NCI-H1436 (cell line): ENCODE results near the gene ELF2.
A peak's percentile ranks its signal among the peaks of the same experiment; 100 is the strongest.
"Not testable (repeated sequence)": the region's sequence is repeated elsewhere in the genome, so short reads cannot be mapped to it uniquely, and the experiment has no call there.

Experiments
- DNase-seq: peaks from one replicate; lab custom pipeline; 2025; lab: John Stamatoyannopoulos, UW

Gene ELF2

DNA sequence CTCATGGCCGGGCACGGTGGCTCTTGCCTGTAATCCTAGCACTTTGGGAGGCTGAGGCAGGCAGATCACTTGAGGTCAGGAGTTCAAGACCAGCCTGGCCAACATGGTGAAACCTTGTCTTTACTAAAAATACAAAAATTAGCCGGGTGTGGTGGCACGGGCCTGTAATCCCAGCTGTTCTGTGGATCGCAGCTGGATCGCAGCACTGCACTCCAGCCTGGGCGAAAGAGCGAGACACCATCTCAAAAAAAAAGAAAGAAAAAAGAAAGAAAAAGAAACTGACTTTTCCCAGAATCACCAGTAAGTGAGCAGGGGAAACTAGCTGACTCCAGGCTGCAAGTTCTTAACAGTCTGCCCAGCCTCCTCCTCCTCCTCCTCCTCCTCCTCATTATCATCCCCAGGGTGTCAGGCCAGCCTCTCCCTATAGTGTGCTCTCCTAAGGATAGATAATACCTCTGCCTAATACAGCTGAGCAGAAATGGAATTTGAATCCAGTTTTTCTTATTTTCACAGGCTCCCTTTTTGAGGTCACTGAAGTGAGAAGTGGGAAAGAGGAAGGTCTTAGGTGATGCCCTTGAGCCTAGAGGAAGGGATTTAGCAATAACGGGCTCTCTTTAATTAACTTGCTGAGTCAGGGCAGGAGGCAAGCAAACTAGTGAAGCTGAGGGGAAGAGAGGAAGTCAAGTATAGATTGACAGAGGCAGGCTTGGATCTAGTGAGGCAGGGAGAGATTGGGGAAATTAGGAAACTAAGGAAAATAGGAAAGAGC, 11.8 kb upstream of the ELF2 start:
- DNase-seq = no peak

- no peak for DNase-seq
Observed at GRCh38 chr4:139184129-139184528, 7.1 kb upstream of the ELF2 start.

GRCh38 chr4:139177869-139178619, 1.0 kb upstream of the ELF2 start:
- peak; percentile 93 for DNase-seq

- DNase-seq = peak; percentile 42
Observed at GRCh38 chr4:139176302-139177048, 543 bp downstream of the ELF2 start.

- no peak for DNase-seq
Observed at GRCh38 chr4:139175646-139176301, 1.2 kb downstream of the ELF2 start.

DNA sequence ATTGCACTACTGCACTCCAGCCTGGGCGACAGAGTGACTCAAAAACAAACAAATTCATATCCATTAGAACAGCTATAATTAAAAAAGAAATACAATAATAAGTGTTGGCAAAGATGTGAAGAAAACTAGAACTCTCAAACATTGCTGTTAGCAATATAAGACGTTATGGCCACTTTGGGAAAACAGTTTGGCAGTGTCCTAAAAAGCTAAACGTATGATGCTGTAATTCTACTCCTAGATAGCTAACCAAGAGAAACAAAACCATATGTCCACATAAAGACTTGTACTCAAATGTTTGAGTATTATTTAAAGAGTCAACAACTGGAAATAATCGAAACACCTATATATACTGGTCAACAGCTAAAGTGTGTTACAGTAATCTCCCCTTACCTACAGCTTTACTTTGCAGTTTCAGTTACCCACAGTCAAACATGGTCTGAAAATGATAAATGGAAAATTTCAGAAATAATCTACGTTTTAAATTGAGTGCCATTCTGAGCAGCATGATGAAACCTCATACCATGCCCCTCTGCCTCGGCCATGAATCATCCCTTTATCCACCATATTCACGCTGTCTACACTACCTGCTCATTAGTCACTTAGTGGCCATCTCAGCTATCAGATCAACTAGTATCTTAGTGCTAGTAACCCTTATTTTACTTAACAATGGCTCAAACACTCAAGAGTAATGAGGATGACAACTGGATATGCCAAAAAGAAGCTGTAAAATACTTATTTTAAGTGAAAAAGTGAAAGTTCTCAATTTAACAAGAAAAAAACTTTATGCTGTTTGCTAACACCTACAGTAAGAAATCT, 4.9 kb downstream of the ELF2 start:
- DNase-seq = no peak

DNA sequence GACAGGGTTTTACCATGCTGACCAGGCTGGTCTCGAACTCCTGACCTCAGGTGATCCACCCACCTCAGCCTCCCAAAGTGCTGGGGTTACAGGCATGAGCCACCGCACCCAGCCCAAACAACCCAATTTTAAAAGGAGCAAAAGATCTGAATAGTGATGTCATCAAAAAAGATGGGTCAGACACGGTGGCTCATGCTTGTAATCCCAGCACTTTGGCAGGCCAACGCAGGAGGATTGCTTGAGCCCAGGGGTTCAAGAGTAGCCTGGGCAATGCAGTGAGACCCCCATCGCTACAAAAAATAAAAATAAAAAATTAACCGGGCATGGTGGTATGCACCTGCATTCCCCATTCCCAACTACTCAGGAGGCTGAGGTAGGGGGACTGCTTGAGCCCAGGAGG, 6.1 kb downstream of the ELF2 start:
- no peak for DNase-seq

- DNase-seq = no peak
Observed at GRCh38 chr4:139167774-139168444, 9.1 kb downstream of the ELF2 start.

DNA sequence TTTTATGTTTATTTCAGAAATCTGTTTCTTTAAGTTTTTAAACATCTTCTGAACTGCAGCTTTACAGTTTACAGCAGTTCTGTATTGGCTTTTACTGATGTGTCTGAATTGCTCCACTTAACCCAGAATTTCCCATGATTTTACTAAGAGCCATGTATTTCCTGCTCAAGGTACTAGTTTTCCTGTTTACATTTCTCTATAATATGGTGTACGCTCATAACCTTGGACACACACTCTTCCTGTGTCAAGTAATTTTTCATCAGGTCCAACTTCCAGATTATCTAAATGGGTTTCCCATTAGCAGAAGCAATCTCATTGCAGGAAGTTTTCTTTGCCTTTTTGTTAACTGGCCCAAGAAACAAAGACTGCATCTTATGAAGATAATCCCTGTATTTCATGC, 12.3 kb downstream of the ELF2 start:
- no peak for DNase-seq

DNA sequence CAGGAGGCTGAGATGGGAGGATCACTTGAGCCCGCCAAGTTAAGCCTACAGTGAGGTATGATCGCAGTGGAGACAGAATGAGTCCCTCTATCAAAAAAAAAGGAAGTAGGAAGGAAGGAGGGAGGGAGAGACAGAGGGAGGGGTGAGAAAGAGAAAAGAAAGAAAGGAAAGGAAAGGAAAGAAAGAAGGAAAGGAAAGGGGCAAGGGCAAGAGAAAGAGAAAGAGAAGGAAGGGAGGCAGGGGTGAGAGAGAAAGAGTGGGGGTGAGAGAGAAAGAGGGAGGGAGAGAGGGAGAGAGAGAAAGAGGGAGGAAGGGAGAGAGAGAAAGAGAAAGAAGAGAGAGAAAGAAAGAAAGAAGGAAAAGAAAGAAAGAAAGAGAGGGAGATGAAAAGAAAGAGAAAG, 13.2 kb downstream of the ELF2 start:
- DNase-seq = no peak

DNA sequence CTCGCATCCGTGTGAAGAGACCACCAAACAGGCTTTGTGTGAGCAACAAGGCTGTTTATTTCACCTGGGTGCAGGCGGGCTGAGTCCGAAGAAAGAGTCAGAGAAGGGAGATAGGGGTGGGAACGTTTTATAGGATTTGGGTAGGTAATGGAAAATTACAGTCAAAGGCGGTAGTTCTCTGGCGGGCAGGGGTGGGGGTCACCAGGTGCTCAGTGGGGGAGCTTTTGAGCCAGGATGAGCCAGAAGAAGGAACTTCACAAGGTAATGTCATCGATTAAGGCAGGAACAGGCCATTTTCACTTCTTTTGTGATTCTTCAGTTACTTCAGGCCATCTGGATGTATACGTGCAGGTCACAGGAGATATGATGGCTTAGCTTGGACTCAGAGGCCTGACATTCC, 19.0 kb downstream of the ELF2 start:
- DNase-seq = not testable (repeated sequence)

- DNase-seq = no peak
Observed at GRCh38 chr4:139154952-139155557, 22.0 kb downstream of the ELF2 start.

- no peak for DNase-seq
Observed at GRCh38 chr4:139154538-139154937, 22.5 kb downstream of the ELF2 start.

DNA sequence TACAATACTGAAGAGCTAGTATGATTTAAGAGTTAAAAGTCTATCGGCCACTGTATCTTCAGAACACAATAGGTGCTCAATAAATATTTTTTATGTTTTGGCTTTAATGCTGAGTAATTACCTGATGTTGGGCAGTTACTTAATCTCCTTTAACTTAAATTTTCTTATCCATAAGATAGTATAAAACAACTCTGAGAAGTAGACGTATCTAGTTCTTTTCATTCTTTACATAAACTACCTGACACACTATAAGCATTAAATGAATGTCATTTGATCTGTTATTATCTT, 22.9 kb downstream of the ELF2 start:
- DNase-seq = no peak

DNA sequence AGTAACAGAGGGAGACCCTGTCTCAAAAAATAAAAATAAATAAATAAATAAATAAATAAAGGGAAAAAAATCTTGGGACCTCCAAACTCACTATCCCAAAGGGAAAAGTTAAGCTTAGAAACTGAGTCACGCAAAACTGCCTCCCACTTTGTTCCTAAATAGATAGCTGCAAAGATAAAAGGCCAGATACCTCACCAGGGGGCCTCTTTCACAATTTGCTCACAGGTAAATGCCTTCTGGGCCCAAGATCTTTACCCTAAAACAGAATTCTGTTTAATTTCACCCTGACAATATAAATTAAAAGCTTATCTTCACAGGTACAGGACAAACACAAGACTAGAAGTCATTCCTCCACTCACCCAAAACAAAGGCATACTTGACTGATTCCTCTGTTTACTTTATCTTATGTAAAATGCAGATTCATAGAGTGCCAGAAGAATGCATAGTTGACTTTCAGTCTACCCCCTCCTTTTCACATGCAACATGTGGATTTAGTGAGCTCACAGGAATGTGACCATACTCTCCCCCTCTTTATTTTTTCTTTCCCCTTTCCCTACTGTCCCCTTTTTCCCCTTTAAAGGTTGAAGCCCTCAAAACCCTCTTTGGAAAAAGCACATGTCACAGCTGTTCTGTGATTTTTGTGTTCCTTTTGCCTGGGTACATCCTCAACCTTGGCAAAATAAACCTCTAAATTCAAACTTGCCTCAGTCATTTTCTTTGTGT, 23.4 kb downstream of the ELF2 start:
- no peak for DNase-seq

- DNase-seq = no peak
Observed at GRCh38 chr4:139152249-139152648, 24.8 kb downstream of the ELF2 start.

- no peak for DNase-seq
Observed at GRCh38 chr4:139146926-139147629, 29.9 kb downstream of the ELF2 start.

GRCh38 chr4:139145552-139145932, 31.5 kb downstream of the ELF2 start:
- DNase-seq = no peak

DNA sequence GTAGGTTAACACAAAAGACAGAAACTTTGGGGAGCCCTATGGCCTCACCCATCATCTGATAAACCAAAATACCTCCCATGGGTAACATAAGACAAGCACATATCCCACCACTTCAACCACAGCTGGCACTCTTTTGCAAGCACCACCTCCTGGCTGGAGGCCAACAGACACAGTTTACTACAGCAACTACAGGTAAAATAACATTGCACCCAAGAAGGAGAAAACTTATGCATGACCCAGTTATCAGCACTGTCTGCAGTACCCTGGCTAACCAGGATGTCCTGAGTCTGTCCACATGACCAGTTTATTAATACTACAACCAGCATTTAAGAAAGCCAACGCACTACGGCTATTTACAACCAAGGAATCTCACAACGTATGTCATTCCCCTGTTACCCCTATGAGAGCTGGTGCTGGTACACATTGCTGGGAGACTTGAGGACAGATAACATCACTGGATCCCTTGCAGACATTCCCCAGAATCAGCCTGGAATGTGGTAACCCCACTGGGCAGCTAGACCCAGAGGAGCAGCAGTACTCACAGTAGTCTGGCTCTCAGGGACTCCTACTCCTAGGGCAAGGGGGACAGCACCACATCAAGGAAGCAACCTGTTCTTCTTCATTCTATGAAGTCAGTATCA, 32.0 kb downstream of the ELF2 start:
- peak; percentile 9 for DNase-seq
